Measurements from ENCODE around the gene GRIK2. TPM values are rescaled to one million over a fixed set of nuclear protein-coding genes. Genes with fewer than 3 reads are reported as not detected.

The GRIK2 gene
- total RNA-seq, 1 experiment from 2014 or later: 0.70 TPM

- no peaks in the 10 kb centered on the region for H3K79me2 ChIP-seq (ENCODE audit: insufficient read depth, low read length)
- no peak overlapping the region for H2AK5ac ChIP-seq (ENCODE audit: insufficient read length, low read length)
- H3T11ph ChIP-seq (ENCODE audit: low read length): no peak overlapping the region
- H2AFZ ChIP-seq (ENCODE audit: low read length): no peak overlapping the region
- H3K23me2 ChIP-seq (ENCODE audit: insufficient read length, low read depth, low read length, poor library complexity, severe bottlenecking): no peaks in the 10 kb centered on the region
- no peak overlapping the region for H4K8ac ChIP-seq (replicated peaks; ENCODE audit: insufficient read length, low read depth, low read length)
- Mint-ChIP-seq H3K4me3 (no peak overlapping the region), H3K9me3 (no peaks in the 10 kb centered on the region), H3K27me3 (ENCODE audit: low read depth) (no peaks in the 10 kb centered on the region), H3K4me1 (peaks cover 22 to 23% of the 10 kb centered on the region in 2 experiments), H3K27ac (no peak overlapping the region), H3K36me3 (ENCODE audit: insufficient read depth in 1 of 3, low read depth in 3 of 3) (no peaks in the 10 kb centered on the region)
- no peak overlapping the region for H2BK120ac ChIP-seq (ENCODE audit: low read depth, low read length, poor library complexity, severe bottlenecking)
- no peak overlapping the region for H2BK12ac ChIP-seq (ENCODE audit: insufficient read length, low read depth, low read length)
- WGBS (ENCODE audit: extremely low coverage, insufficient read length, low lambda C conversion rate): no CpG with 5 or more reads among the region's 1 CpG
- H2BK20ac ChIP-seq (ENCODE audit: low read depth, low read length, poor library complexity, severe bottlenecking): no peak overlapping the region
- H4K20me1 ChIP-seq (ENCODE audit: control insufficient read depth, insufficient read depth, insufficient read length): no peaks in the 10 kb centered on the region
- no peak overlapping the region for H2BK15ac ChIP-seq (ENCODE audit: low read depth, low read length)
- H3K4me1 ChIP-seq (ENCODE audit: insufficient read depth, low read length): peaks cover 5% of the 10 kb centered on the region
- no peaks in the 10 kb centered on the region for H3K79me1 ChIP-seq (ENCODE audit: insufficient read depth, low read depth, low read length, poor library complexity, severe bottlenecking)
- no peak overlapping the region for H3K14ac ChIP-seq (ENCODE audit: insufficient read depth, low read length)
- H3K27ac ChIP-seq (ENCODE audit: insufficient read length, low read depth, low read length): no peak overlapping the region
- H3K23ac ChIP-seq (ENCODE audit: insufficient read length, low read depth, low read length): no peak overlapping the region
- no peak overlapping the region for H4K91ac ChIP-seq (ENCODE audit: insufficient read length, low read depth, low read length)
- no peak for TF ChIP-seq CTCF (conservative IDR thresholded peaks at IDR 0.05)
- H3K4ac ChIP-seq (ENCODE audit: low read depth, low read length): no peak overlapping the region
- H2BK5ac ChIP-seq (ENCODE audit: insufficient read length, low read length): no peak overlapping the region
- no peak overlapping the region for H4K5ac ChIP-seq (ENCODE audit: insufficient read length, low read depth, low read length)
- no peak overlapping the region for H3K18ac ChIP-seq (ENCODE audit: insufficient read length, low read depth, low read length)
- H3K4me2 ChIP-seq (ENCODE audit: insufficient read depth, insufficient read length, low read length): no peak overlapping the region
- no peaks in the 10 kb centered on the region for H3K9me3 ChIP-seq (ENCODE audit: control insufficient read depth, low read depth, low read length)
- no peak overlapping the region for H3K9ac ChIP-seq (ENCODE audit: extremely low read depth, insufficient read length, low read length)
- no peak for DNase-seq
- H3K56ac ChIP-seq (ENCODE audit: insufficient read length, low read depth, low read length): no peak overlapping the region
- H3K27me3 ChIP-seq (ENCODE audit: insufficient read depth, low read length): no peaks in the 10 kb centered on the region
Measured at GRCh38 chr6:101851911-101852310, 458.4 kb downstream of the GRIK2 start.

All from H9 (cell line).